Left lung (tissue), 10 donors: ENCODE results near the gene TRAF3. TPM values are rescaled to one million over a fixed set of nuclear protein-coding genes. Genes with fewer than 3 reads are reported as not detected.
"Not testable (repeated sequence)": the region's sequence is repeated elsewhere in the genome, so short reads cannot be mapped to it uniquely, and the experiment has no call there.

Source experiments
- ATAC-seq: fragments of 200-7000 bp; cut with Tn5 transposase; one replicate; pipeline ENCODE4 v1.9.1; 2020; ENCODE audit warnings: moderate library complexity
- DNase-seq, 4 donors: peaks; one replicate each; pipeline ENCODE4 v3.0.0-alpha.2; 2013 to 2020
- H3K27ac ChIP-seq, 2 donors: fragments of 200-600 bp; sonication (generic) in 1 of 2; one replicate each; pipeline versions ENCODE4 v1.5.0 to v1.8.0; 2020 to 2021
- H3K27me3 ChIP-seq, 2 donors: fragments of 200-600 bp; sonication (generic) in 1 of 2; one replicate each; pipeline versions ENCODE4 v1.5.0 to v1.8.0; 2020 to 2021
- H3K36me3 ChIP-seq, 2 donors: fragments of 200-600 bp; sonication (generic) in 1 of 2; one replicate each; pipeline versions ENCODE4 v1.5.0 to v1.8.0; 2020 to 2021
- H3K4me1 ChIP-seq, 2 donors: fragments of 200-600 bp; one replicate each; pipeline ENCODE4 v1.8.0; 2021
- H3K4me3 ChIP-seq, 2 donors: fragments of 200-600 bp; sonication (generic) in 1 of 2; one replicate each; pipeline versions ENCODE4 v1.5.0 to v1.8.0; 2020 to 2021; ENCODE audit warnings: mild to moderate bottlenecking in 1 of 2
- H3K9me3 ChIP-seq, 2 donors: fragments of 200-600 bp; sonication (generic) in 1 of 2; one replicate each; pipeline versions ENCODE4 v1.5.0 to v1.8.0; 2020 to 2021
- intact Hi-C, 2 donors: fragments of 100-400 bp; cut with DNase I; formaldehyde crosslinking; loops; one replicate each; pipeline versions ENCODE4 v1.11.2 to v1.14.2; 2022
- polyA plus RNA-seq, 6 donors: library from polyadenylated mRNA; unstranded; fragments of 120-200 nt; gene quantifications; one replicate each; pipeline ENCODE4 v1.2.1, GENCODE V29; 2013; ENCODE audit not compliant: insufficient read length in 6 of 6
- total RNA-seq, 2 donors: library from RNA; stranded (reverse); fragmentation: NEBNext Ultra II Directional; extraction: Animal tissue kit (Norgen Biotek cat#: 25700); gene quantifications; one replicate each; pipeline ENCODE4 v1.2.1, GENCODE V29; 2021
- TF ChIP-seq, protein P1 (sequence below), 2 donors: fragments of 200-600 bp; sonication (generic) in 1 of 2; IDR thresholded peaks; one replicate each; pipeline versions ENCODE4 v1.5.0 to v1.8.0; 2021; ENCODE audit warnings: antibody characterized with exemption in 2 of 2
- donor health status: DM: no; HTN: yes; CAD: no.
- donor health status: DM: no; HTN: no; CAD: no.

Gene TRAF3
- total and polyA plus RNA-seq, 8 donors = 10.9 to 25.1 (median 13.1) TPM

DNA sequence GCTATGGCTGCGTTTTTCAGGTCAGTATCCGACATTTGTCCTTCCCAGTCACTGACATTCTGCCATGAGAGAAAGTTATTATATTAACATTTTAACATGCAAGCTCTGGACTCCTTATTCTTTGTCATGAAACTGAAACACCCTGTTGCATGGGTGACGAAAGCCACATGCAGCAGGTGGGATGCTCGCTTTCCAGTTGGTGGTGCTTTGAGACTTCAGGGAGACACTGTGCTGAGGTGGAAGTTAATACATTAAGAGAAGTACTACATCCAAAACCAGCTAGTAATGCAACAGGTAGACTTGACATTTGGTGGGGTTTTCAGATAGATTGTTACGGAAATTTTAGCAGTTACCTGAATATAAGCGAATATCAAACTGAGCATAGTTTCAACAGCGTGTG, 112.4 kb downstream of the TRAF3 start:
- no peak for DNase-seq
- Histone ChIP-seq H3K4me3 (no peak overlapping the region), H3K4me1 (no peaks in the 10 kb centered on the region), H3K36me3 (peaks cover 0 to 98% of the 10 kb centered on the region in 2 donors), H3K9me3 (no peaks in the 10 kb centered on the region), H3K27me3 (no peaks in the 10 kb centered on the region), H3K27ac (no peak overlapping the region)
- intact Hi-C loops = no loop called here
- TF ChIP-seq, protein P1, sequence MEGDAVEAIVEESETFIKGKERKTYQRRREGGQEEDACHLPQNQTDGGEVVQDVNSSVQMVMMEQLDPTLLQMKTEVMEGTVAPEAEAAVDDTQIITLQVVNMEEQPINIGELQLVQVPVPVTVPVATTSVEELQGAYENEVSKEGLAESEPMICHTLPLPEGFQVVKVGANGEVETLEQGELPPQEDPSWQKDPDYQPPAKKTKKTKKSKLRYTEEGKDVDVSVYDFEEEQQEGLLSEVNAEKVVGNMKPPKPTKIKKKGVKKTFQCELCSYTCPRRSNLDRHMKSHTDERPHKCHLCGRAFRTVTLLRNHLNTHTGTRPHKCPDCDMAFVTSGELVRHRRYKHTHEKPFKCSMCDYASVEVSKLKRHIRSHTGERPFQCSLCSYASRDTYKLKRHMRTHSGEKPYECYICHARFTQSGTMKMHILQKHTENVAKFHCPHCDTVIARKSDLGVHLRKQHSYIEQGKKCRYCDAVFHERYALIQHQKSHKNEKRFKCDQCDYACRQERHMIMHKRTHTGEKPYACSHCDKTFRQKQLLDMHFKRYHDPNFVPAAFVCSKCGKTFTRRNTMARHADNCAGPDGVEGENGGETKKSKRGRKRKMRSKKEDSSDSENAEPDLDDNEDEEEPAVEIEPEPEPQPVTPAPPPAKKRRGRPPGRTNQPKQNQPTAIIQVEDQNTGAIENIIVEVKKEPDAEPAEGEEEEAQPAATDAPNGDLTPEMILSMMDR (IDR thresholded peaks at IDR 0.05) = no peak
- no peak for ATAC-seq

DNA sequence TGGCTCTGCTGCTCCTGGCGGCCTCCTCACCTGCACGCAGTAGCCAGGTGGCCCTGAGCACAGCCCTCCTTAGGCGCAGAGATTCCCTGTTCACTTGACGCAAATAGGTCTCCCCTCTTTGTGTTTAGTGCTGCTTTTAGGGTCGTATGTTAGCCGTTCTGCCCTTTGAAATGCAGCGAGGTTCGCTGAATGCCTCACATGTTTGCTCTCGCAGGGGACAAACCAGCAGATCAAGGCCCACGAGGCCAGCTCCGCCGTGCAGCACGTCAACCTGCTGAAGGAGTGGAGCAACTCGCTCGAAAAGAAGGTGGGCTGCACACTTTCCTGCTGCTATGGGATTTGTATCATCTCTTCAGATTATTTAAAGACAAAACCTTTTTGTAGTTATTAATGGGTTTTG, 113.9 kb downstream of the TRAF3 start:
- intact Hi-C loops = no loop called here
- no peak overlapping the region for H3K4me3 ChIP-seq
- no peaks in the 10 kb centered on the region for H3K9me3 ChIP-seq
- H3K27me3 ChIP-seq = no peaks in the 10 kb centered on the region
- H3K4me1 ChIP-seq = no peaks in the 10 kb centered on the region
- DNase-seq (no peak), ATAC-seq (no peak)
- TF ChIP-seq, protein P1 (IDR thresholded peaks at IDR 0.05) = no peak
- no peak overlapping the region for H3K27ac ChIP-seq
- peaks cover 0 to 95% of the 10 kb centered on the region in 2 donors for H3K36me3 ChIP-seq

DNA sequence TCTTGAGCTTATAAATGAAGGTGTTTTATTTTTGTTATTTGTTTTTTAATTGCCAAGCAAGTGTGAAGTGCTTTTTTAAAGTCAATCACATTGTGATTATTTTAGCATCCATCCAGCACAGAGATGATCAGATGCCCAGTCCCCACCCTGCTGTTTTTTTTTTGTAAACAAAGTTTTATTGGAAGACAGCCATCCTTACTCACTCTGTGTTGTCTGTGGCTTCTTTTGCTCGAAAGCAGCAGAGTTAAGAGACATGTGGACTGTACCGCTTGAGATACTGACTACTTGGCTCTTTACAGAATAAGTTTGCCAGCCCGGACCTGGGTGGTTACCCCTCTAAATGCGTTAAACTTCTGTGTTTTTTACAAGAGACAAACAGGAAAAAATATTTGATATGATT, 114.3 kb downstream of the TRAF3 start:
- intact Hi-C loops = no loop called here
- TF ChIP-seq, protein P1 (IDR thresholded peaks at IDR 0.05) = no peak
- Histone ChIP-seq H3K36me3 (peaks cover 0 to 95% of the 10 kb centered on the region in 2 donors), H3K27me3 (no peaks in the 10 kb centered on the region), H3K4me3 (no peak overlapping the region), H3K4me1 (no peaks in the 10 kb centered on the region), H3K27ac (no peak overlapping the region), H3K9me3 (no peaks in the 10 kb centered on the region)
- ATAC-seq (no peak), DNase-seq (no peak)

DNA sequence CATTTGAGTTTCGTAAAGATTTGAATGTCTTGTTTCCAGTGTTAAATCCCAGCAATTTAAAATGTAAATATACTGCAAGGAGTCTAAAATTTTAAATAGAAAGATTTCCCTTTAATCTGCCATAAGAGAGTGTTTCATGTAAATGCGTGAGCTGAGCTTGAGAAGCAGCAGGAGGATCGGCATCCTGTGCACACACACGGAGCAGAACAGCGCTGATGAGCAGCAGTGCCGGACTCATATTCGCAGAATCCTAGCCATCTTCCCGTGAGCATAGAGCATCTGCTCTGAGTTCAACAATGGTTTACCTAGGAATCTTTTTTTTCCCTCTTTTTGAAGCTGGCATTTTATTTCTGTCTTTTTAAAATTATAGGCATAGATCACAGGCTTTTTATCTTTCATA, 115.4 kb downstream of the TRAF3 start:
- intact Hi-C loops = no loop called here
- no peak for DNase-seq
- Histone ChIP-seq H3K27me3 (no peaks in the 10 kb centered on the region), H3K4me3 (no peak overlapping the region), H3K27ac (no peak overlapping the region), H3K36me3 (peaks cover 0 to 93% of the 10 kb centered on the region in 2 donors), H3K9me3 (no peaks in the 10 kb centered on the region), H3K4me1 (peaks cover 0 to 2% of the 10 kb centered on the region in 2 donors)
- TF ChIP-seq, protein P1 (IDR thresholded peaks at IDR 0.05) = no peak
- no peak for ATAC-seq

DNA sequence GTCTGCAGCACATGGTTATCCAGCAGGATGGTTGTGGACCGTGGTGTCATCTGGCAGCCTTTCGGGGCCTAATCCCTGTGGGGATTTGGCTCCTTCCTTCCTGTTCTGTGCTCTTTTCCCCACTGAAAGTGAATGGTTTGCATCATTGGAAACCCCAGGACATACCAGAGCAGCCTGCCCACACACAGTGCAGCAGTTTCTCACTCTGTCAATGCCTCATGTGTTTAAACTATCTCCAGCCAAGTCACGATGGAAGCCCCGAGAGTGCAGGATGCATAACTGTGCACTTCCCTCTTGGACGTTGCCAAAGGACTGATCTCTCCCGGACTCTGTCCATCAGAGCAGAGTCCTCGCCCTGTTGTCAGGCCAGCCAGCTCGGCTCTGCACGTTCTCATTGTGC, 116.2 kb downstream of the TRAF3 start:
- Histone ChIP-seq H3K36me3 (peaks cover 0 to 93% of the 10 kb centered on the region in 2 donors), H3K9me3 (no peaks in the 10 kb centered on the region), H3K4me1 (peaks cover 0 to 8% of the 10 kb centered on the region in 2 donors), H3K27me3 (no peaks in the 10 kb centered on the region), H3K4me3 (no peak overlapping the region), H3K27ac (no peak overlapping the region)
- intact Hi-C loops = no loop called here
- ATAC-seq = peak; percentile 47
- TF ChIP-seq, protein P1 (IDR thresholded peaks at IDR 0.05) = no peak
- peak in 2 of 4 donors; percentile 68 to 80 for DNase-seq

DNA sequence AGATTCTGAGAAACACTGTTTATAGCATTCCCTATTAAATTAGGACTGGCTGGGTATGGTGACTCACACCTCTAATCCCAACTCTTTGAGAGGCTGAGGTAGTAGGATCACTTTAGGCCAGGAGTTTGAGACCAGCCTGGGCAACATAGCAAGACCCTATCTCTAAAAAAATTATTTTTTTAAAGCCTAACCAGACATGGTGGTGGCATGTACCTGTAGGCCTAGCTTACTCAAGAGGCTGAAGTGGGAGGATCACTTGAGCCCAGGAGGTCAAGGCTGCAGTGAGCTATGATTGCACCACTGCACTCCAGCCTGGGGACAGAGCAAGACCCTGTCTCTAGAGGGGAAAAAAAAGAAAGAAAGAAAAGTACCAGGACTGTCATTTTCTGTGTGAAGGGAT, 119.5 kb downstream of the TRAF3 start:
- H3K4me1 ChIP-seq = peaks cover 8 to 10% of the 10 kb centered on the region in 2 donors
- H3K9me3 ChIP-seq, intact Hi-C loops, H3K4me3 ChIP-seq, H3K27me3 ChIP-seq, DNase-seq, H3K27ac ChIP-seq: not testable (repeated sequence)
- ATAC-seq = peak; percentile 64
- H3K36me3 ChIP-seq = peaks cover 0 to 84% of the 10 kb centered on the region in 2 donors
